Right hindlimb (tissue), 1 donor: ENCODE results near the gene CFAP77.
"Not testable (repeated sequence)": the region's sequence is repeated elsewhere in the genome, so short reads cannot be mapped to it uniquely, and the experiment has no call there.

Source experiments
- DNase-seq: peaks from one replicate; pipeline ENCODE4 v3.0.0-alpha.2; 2018

Gene CFAP77

DNA sequence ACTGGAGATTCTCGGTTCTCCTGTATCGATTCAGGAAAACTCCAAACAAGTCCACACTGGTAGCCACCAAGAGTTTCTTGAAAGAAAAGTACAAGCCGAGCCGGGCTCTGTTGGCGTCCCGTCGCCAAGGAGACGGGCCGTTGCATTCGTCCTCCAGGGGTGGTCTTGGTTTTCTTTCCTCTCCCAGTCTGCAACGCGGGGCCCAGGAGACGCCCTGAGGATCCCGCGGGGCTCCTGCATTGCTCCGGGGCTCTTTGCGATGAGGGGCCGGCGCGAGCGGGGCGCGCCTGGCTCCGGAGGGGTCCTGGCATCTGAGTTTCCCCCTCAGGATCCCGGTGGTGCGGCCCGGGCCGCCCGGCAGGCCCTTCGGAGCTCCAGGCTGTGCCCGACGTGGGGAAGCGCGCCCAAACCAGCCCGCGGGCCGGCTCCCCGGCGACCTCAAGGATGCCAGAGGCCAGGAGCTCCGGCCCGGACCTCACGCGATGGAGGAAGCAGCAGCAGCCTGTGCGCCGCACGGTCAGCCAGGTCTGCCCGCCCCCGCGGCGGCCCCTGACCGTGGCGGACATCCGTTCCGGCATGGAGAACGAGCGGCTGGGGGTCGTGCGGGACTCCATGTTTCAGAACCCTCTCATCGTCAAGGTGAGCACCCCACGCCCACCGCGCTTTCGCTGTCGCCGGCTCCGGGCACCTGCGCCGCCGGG is at the start of gene CFAP77:
TSS of gene CFAP77 (plus strand) at position 384 of the 701 bp plus-strand sequence. CDS start at position 445, 61 bp downstream.
- DNase-seq, result peak; percentile 53

GRCh38 chr9:132364068-132364467 is 45.9 kb upstream of the CFAP77 start:
- no peak for DNase-seq

DNA sequence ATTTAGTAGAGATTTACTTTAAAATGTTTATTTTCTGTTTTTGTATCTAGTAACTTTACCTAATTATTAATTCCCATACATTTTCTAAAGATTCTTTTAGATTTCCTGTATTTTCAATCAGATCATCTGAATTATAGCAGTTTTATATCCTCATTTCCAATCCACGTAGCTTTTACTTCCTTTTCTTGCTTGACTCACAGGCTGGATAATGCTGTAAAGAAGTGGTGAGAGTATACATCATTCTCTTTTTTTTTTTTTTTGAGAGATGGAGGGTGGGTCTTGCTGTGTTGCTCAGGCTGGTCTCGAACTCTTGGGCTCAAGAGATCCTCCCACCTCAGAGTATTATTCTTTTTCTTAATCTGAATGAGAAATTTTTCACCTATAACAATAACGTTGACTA is 44.0 kb upstream of the CFAP77 start:
- no peak for DNase-seq

DNA sequence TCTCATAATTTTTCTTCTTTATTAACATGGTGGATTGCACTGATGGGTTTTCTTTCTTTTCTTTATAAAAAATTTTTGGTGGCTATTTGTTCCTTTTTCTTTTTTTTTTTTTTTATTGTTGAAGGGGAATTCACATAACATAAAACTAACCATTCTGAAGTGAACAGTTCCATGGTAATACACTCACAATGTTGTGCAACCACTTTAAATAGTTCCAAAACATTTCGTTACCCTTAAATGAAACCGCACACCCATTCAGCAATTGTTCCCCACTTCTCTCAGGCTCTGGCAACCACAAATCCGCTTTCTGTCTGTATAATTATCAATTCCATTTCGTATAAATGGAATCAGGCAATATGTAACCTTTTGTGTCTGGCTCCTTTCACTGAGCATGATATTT is 43.5 kb upstream of the CFAP77 start:
- DNase-seq, result no peak

- DNase-seq, result no peak
Measured at GRCh38 chr9:132367613-132368313, 42.2 kb upstream of the CFAP77 start.

DNA sequence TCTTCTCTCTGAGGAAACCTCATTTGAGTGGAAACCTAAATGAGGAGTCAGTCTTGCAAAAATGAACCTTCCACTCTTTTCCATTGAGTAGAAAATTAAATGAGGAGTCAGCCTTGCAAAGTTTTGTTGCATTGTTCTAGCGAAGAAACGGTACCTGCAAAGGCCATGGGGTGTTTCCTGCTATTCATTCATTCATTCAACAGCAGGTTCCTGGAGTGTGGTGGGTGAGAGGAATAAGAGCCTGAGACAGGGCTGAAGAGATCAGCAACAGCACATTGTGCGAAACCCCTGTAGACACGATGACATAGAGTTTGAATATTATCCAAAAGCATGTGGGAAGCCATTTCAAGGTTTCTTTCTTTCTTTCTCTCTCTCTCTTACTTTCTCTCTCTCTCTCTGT is 40.6 kb upstream of the CFAP77 start:
- no peak for DNase-seq

DNA sequence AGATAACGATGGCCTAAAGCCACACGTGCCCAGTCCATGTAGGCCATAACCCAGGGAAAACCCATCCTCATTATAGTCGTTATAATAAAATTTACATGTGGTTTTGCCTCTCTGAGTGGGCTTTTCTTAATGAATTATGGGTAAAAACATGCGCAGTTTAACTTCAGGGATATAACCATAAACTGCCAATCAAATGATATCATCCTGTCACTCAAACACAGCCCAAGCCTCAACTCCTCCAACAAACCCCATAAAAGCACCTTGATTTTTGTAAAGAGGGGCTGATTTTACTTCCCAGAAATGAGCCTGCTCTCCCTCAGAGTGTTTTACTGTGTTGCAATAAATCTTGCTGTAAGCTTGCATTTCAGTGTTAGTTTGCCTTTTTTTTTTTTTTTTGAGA is 39.4 kb upstream of the CFAP77 start:
- no peak for DNase-seq

GRCh38 chr9:132372177-132373095 is 37.6 kb upstream of the CFAP77 start:
- peak; percentile 34 for DNase-seq

DNA sequence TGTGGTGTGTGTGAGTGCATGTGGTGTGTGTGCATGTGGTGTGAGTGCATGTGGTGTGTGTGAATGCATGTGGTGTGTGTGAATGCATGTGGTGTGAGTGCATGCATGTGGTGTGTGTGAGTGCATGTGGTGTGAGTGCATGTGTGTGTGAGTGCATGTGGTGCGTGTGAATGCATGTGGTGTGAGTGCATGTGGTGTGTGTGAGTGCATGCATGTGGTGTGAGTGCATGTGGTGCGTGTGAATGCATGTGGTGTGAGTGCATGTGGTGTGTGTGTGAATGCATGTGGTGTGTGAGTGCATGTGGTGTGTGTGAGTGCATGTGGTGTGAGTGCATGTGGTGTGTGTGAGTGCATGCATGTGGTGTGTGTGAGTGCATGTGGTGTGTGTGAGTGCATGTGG is 32.2 kb upstream of the CFAP77 start:
- not testable (repeated sequence) for DNase-seq

DNA sequence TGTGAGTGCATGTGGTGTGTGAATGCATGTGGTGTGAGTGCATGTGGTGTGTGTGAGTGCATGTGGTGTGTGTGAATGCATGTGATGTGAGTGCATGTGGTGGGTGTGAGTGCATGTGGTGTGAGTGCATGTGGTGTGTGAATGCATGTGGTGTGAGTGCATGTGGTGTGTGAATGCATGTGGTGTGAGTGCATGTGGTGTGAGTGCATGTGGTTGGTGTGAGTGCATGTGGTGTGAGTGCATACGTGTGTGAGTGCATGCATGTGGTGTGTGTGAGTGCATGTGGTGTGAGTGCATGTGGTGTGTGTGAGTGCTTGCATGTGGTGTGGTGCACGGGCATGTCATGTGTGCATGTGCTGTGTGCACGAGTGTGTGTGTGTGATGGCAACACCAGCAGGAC is 31.6 kb upstream of the CFAP77 start:
- not testable (repeated sequence) for DNase-seq

GRCh38 chr9:132381966-132382541 is 28.0 kb upstream of the CFAP77 start:
- DNase-seq, result no peak

GRCh38 chr9:132383462-132383883 is 26.5 kb upstream of the CFAP77 start:
- no peak for DNase-seq

- DNase-seq, result no peak
Measured at GRCh38 chr9:132384376-132384775, 25.6 kb upstream of the CFAP77 start.

DNA sequence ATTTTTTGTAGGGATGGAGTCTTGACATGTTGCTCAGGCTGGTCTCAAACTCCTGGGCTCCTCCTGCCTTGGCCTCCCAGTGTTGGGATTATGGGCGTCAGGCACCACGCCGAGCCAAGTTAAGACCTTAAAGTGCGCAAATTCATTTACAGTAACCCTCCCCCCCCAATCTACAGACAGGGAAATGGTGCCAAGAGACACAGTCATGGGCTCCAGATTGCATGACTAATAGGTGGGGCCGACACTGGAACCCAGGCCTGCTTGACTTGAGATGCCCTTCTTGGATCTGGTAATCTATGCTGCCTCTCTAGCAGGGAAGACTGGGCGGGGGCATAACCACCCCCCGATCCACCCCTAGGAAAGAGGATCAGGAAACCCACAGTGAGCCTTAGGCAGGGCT is 22.9 kb upstream of the CFAP77 start:
- no peak for DNase-seq

- DNase-seq, result no peak
Measured at GRCh38 chr9:132390966-132391365, 19.0 kb upstream of the CFAP77 start.

DNA sequence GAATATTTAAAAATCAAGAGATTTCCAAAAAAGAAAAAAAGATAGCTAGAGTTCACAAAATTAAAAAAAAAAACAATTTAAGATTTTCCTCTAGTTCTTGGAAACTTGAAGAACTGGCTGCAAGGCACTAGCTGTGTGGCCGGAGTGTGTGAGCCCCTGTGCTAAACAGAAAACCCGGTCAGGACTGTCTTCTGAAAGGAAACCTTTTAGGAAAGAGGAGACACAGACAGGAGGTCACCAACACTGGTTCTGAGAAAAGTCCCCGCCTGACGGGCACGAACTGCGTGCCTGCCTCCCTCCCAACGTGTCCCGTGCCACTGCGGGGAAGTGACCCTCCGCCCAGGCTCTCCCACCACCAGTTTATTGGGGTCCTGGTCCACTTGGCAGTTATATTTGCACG is 18.6 kb upstream of the CFAP77 start:
- no peak for DNase-seq

DNA sequence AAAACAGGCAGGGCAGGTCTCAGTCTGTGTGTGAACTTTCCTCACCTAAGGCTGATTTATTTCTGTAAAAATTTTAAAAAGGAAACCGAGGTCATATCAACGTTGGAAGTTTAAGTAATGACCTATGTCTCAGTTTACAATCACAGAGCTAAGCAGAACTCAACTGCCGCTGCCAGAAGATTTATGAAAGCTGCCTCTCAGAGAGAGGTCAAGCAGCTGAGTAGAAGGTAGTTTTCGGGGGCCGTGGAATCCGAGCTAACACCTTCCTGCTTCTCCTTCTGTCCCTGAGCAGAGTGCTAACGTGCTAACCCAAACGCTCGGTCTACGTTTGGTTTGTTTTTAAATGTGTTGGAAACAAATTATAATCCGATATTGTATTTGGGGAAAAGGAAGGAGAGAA is 14.5 kb upstream of the CFAP77 start:
- DNase-seq, result no peak

DNA sequence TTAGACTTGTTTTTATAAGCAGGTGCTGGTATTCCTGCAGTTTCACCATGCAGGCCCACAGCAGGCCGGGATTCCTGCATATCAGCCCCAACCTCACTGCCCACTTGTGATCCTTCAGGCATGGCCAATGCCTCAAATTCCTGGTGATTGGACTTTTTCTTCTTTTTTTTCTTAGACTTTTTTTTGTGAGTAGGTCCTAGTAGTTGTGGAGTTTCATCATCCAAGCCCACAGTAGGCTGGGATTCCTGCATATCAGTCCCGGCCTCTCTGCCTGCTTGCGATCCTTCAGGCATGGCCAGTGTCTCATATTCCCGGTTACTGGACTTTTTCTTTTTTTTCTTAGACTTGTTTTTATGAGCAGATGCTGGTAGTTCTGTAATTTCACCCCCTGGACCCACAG is 8.2 kb upstream of the CFAP77 start:
- DNase-seq, result no peak

DNA sequence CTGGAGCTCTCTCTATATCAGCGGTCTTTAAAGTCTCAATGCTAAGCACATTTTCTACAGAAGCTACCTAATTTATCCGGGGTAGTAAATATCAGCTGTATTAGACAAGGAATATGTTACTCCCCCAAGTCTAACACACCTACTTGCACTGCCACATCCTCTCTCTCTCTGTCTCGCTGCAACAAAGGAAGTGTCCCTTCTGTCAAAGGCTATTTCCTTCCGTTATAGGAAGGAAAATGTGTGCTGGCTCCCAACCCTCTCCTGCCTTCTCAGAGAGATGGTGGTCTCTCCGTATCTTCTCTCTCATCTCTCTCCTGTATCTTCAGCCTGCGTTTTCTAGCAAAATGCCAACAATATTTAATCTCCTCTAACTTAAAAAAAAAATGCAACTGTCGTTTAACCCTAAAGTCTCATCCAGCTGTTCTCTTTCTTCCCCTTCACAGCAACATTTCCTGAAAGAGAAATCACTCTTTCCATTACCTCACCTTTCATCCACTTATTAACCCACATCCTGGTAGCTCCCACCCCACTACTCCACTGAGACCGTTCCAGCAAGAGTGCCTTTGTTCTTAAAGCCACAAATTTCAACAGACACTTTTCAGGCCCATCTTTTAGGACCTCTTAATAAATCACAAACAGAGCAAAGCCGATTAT is 5.7 kb upstream of the CFAP77 start:
- no peak for DNase-seq

DNA sequence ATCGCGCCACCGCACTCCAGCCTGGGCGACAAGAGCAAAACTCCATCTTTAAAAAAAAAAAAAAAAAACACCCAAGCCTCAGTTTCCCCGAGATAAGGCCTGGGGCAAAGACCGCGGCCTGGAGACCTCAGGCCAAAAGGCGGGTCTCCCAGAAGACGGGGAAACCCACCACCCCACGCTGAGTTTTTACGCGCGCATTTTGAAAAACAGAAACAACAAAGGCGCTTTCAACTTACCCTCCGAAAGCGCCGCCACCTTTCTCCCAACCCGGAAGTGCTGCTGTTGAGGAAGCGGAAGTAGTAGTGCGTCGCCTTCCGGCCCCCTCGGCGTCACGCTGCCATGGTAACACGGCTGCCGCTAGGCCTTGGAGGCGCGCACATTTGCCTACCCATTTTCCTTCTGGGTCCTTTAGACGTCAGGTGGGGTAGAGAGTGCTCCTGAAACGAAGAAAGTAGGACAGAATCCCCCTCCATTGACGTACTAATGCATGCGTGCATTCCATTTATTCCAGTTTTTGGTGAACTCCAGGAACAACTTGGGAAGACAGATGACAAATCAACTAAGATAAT is 3.4 kb upstream of the CFAP77 start, which contains the start of gene TTF1:
TSS of gene TTF1 (minus strand) at position 287 of the 569 bp plus-strand sequence. CDS start 4,019 bp downstream, outside the sequence.
- DNase-seq, result peak; percentile 93

DNA sequence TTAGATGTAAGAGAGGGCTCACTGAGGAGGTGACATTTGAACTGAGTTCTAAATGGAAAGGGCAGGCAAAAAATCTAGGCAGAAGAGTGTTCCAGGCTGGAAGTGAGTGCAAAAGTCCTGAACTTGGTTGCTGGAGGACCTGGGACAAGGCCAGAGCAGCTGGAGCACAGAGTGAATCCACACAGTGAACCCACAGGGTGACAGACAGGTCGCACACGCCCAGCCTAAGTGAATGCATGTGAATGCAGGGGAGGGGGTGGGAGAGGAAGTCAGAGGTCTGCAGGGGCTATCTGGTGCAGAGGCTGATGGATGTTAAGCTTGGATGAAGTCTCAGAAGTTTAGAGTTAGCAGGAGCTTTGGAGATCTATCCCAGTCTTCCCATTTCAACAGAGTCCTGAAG is 2.8 kb upstream of the CFAP77 start:
- no peak for DNase-seq

DNA sequence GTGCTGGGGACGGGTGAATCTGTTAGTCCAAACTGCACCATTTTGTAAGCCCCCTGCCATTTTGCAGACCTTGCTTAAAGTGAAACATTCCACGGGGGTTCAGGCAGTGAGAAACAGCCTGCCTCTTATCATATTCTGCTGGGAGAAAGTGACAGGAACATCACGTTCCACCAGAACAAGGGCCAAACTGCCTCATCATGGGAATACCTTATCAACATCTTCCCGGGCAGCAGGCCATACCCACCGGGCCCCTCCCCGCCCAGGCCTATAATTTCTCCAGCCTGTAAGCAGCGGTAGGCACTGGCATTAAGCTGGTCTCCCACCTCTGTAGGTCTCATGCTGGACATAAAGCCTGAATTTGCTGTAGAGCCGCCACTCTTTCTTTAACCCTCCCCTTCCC is 1.5 kb upstream of the CFAP77 start:
- no peak for DNase-seq
